SK-N-SH treated with all-trans-retinoic acid at 6 μM for 48 hours (cell line): ENCODE results near the gene FUOM.

Experiments
- ATAC-seq: fragments of 200-7000 bp; cut with Tn5 transposase; 3 replicates; pipeline ENCODE4 v1.9.1; 2020; ENCODE audit warnings: mild to moderate bottlenecking, moderate library complexity
- ARNTL ChIP-seq: fragments of 450-650 bp; formaldehyde crosslinking; IDR thresholded peaks from 2 replicates; pipeline ENCODE4 v1.5.0; 2020; ENCODE audit warnings: low read depth, mild to moderate bottlenecking, moderate library complexity, borderline replicate concordance
- BACH2 ChIP-seq: fragments of 250-450 bp; sonication (Bioruptor Pico); IDR thresholded peaks from 2 replicates; pipeline ENCODE4 v1.9.0; 2021; ENCODE audit warnings: mild to moderate bottlenecking, borderline replicate concordance
- CSDC2 ChIP-seq: fragments of 250-450 bp; sonication (Bioruptor Pico); IDR thresholded peaks from 2 replicates; pipeline ENCODE4 v1.5.0; 2020; ENCODE audit warnings: mild to moderate bottlenecking, moderate library complexity
- ESRRG ChIP-seq: fragments of 250-450 bp; sonication (Bioruptor Pico); IDR thresholded peaks from 2 replicates; pipeline ENCODE4 v1.6.1; 2021; ENCODE audit warnings: mild to moderate bottlenecking
- OSR1 ChIP-seq: fragments of 250-450 bp; sonication (Bioruptor Pico); IDR thresholded peaks from 2 replicates; pipeline ENCODE4 v1.8.0; 2022; ENCODE audit warnings: moderate library complexity, mild to moderate bottlenecking, inconsistent platforms
- POU6F1 ChIP-seq: fragments of 250-450 bp; sonication (Bioruptor Pico); IDR thresholded peaks from 2 replicates; pipeline ENCODE4 v1.8.0; 2021; ENCODE audit warnings: low read depth, mild to moderate bottlenecking, moderate library complexity, borderline replicate concordance
- PPARA ChIP-seq: fragments of 250-450 bp; sonication (Bioruptor Pico); IDR thresholded peaks from 2 replicates; pipeline ENCODE4 v1.5.0; 2020; ENCODE audit warnings: mild to moderate bottlenecking, borderline replicate concordance
- RARB ChIP-seq: fragments of 250-450 bp; sonication (Bioruptor Pico); IDR thresholded peaks from 2 replicates; pipeline ENCODE4 v1.8.0; 2021; ENCODE audit warnings: mild to moderate bottlenecking, moderate library complexity
- SNAI2 ChIP-seq: fragments of 250-450 bp; sonication (Bioruptor Pico); IDR thresholded peaks from 2 replicates; pipeline ENCODE4 v1.5.0; 2020; ENCODE audit warnings: mild to moderate bottlenecking, moderate library complexity
- TCF4 ChIP-seq: fragments of 250-450 bp; sonication (Bioruptor Pico); IDR thresholded peaks from 2 replicates; pipeline ENCODE4 v1.8.0; 2021; ENCODE audit warnings: mild to moderate bottlenecking, moderate library complexity, borderline replicate concordance
- TOX ChIP-seq: fragments of 250-450 bp; sonication (Bioruptor Pico); IDR thresholded peaks from 2 replicates; pipeline ENCODE4 v1.8.0; 2021; ENCODE audit warnings: mild to moderate bottlenecking, moderate library complexity, borderline replicate concordance
- ZC3H10 ChIP-seq: fragments of 250-450 bp; sonication (Bioruptor Pico); IDR thresholded peaks from 2 replicates; pipeline ENCODE4 v1.5.1; 2021; ENCODE audit warnings: mild to moderate bottlenecking, moderate library complexity
- ZFP3 ChIP-seq: fragments of 250-450 bp; sonication (Bioruptor Pico); IDR thresholded peaks from 2 replicates; pipeline ENCODE4 v1.5.0; 2020; ENCODE audit warnings: mild to moderate bottlenecking, moderate library complexity
- ZFP30 ChIP-seq: fragments of 450-650 bp; formaldehyde crosslinking; IDR thresholded peaks from 2 replicates; pipeline ENCODE4 v1.5.0; 2022; ENCODE audit warnings: mild to moderate bottlenecking, moderate library complexity
- ZNF565 ChIP-seq: fragments of 450-650 bp; formaldehyde crosslinking; conservative IDR thresholded peaks from 2 replicates; pipeline ENCODE4 v1.5.0; 2020; ENCODE audit warnings: low read depth, mild to moderate bottlenecking, moderate library complexity
- ZNF70 ChIP-seq: fragments of 450-650 bp; formaldehyde crosslinking; IDR thresholded peaks from 2 replicates; pipeline ENCODE4 v1.5.0; 2020; ENCODE audit warnings: mild to moderate bottlenecking, moderate library complexity
- ZNF8 ChIP-seq: fragments of 450-650 bp; formaldehyde crosslinking; IDR thresholded peaks from 2 replicates; pipeline ENCODE4 v1.5.0; 2020; ENCODE audit warnings: mild to moderate bottlenecking, moderate library complexity
- TF ChIP-seq, protein P1 (sequence below): fragments of 250-450 bp; sonication (Bioruptor Pico); IDR thresholded peaks from 2 replicates; pipeline ENCODE4 v1.5.1; 2021; ENCODE audit warnings: mild to moderate bottlenecking, moderate library complexity
- TF ChIP-seq, protein P2 (sequence below): fragments of 250-450 bp; sonication (Bioruptor Pico); IDR thresholded peaks from 2 replicates; pipeline ENCODE4 v1.8.0; 2020; ENCODE audit warnings: mild to moderate bottlenecking, moderate library complexity, borderline replicate concordance

Gene FUOM

DNA sequence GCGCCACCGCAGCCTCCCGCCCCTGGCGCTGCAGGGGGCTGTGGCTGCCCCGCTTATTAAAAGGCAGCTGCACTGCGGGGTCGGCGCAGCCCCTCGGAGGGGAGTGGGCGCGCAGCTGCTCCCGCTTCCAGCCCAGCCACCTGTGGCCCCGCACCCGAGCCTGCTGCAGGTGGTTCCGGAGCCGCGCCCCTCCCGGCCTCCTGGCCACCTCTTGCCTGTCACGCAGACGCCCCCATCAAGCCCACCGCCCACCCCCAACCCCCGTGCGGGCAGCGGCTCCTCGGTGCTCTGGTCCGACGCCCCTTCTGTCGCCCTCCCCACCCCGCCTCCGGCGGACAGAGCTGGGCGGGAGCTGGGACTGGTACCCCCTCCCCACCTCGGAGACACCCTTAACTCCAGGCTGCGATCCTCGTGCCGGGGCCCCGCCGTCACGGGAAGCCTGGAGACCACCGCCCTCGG, 21.7 kb downstream of the FUOM start:
- ATAC-seq, result no peak
- TF ChIP-seq TOX, result no peak
- TF ChIP-seq ZC3H10 (CRISPR knock-in tag), result no peak
- no peak for TF ChIP-seq ZFP30 (CRISPR knock-in tag)
- no peak for TF ChIP-seq ZNF8
- TF ChIP-seq, protein P1, sequence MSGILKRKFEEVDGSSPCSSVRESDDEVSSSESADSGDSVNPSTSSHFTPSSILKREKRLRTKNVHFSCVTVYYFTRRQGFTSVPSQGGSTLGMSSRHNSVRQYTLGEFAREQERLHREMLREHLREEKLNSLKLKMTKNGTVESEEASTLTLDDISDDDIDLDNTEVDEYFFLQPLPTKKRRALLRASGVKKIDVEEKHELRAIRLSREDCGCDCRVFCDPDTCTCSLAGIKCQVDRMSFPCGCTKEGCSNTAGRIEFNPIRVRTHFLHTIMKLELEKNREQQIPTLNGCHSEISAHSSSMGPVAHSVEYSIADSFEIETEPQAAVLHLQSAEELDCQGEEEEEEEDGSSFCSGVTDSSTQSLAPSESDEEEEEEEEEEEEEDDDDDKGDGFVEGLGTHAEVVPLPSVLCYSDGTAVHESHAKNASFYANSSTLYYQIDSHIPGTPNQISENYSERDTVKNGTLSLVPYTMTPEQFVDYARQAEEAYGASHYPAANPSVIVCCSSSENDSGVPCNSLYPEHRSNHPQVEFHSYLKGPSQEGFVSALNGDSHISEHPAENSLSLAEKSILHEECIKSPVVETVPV (CRISPR knock-in tag), result no peak
- TF ChIP-seq SNAI2, result no peak
- no peak for TF ChIP-seq ZNF70
- TF ChIP-seq TCF4 (CRISPR knock-in tag), result no peak
- no peak for TF ChIP-seq BACH2
- no peak for TF ChIP-seq OSR1 (CRISPR knock-in tag)
- TF ChIP-seq PPARA (CRISPR knock-in tag), result no peak
- TF ChIP-seq ARNTL (CRISPR knock-in tag), result no peak
- no peak for TF ChIP-seq ZNF565 (CRISPR knock-in tag)
- no peak for TF ChIP-seq ESRRG
- no peak for TF ChIP-seq CSDC2 (CRISPR knock-in tag)
- no peak for TF ChIP-seq ZFP3 (CRISPR knock-in tag)
- no peak for TF ChIP-seq POU6F1 (CRISPR knock-in tag)
- TF ChIP-seq, all 23 proteins: peak for 0

DNA sequence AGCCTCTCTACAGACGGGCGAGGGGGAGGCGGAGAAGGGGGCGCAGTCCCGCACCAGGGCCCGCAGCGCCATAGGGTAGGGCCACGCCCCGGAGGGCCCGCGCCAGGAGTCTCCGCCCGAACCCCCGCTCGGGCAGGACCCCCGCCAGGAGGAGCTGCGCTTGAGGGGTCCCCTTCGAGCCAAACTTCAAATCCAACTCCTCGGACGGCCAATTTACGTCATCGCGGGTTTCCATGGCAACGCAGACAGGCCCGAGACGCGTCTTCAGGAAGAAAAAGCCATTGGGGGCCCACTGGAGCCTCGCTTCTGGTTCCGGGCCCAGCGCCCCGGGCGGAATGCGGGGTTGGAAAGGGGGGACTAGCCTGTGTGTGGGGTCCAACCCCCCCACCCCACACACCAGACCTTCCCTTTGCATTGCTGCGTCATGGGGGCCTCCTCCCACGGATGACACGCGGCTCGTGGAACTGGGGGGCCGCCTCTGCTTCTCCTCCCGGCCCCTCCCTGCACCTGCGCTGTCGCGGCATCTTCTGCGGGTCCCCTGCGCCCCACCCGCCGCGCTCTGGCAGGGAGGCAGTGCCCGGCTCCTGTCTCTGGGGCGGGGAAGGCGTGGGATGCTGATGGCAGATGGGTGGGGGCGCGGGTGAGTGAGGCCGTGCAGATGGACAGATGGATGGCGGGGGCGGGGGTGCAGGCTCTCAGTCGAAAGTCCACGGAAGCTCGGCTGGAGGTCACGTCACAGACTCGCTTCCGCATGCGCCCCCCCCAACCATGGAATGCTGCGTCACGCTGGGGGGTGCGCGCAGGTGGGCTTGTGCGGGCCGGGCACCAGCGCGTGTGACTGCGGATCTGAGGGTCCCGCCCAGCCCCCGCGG, 22.3 kb downstream of the FUOM start:
- no peak for TF ChIP-seq ARNTL (CRISPR knock-in tag)
- no peak for TF ChIP-seq CSDC2 (CRISPR knock-in tag)
- TF ChIP-seq ZFP3 (CRISPR knock-in tag), result no peak
- no peak for TF ChIP-seq ZNF70
- TF ChIP-seq, protein P2, sequence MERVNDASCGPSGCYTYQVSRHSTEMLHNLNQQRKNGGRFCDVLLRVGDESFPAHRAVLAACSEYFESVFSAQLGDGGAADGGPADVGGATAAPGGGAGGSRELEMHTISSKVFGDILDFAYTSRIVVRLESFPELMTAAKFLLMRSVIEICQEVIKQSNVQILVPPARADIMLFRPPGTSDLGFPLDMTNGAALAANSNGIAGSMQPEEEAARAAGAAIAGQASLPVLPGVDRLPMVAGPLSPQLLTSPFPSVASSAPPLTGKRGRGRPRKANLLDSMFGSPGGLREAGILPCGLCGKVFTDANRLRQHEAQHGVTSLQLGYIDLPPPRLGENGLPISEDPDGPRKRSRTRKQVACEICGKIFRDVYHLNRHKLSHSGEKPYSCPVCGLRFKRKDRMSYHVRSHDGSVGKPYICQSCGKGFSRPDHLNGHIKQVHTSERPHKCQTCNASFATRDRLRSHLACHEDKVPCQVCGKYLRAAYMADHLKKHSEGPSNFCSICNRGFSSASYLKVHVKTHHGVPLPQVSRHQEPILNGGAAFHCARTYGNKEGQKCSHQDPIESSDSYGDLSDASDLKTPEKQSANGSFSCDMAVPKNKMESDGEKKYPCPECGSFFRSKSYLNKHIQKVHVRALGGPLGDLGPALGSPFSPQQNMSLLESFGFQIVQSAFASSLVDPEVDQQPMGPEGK (CRISPR knock-in tag), result no peak
- TF ChIP-seq RARB (CRISPR knock-in tag), result no peak
- peak; percentile 64 for ATAC-seq

DNA sequence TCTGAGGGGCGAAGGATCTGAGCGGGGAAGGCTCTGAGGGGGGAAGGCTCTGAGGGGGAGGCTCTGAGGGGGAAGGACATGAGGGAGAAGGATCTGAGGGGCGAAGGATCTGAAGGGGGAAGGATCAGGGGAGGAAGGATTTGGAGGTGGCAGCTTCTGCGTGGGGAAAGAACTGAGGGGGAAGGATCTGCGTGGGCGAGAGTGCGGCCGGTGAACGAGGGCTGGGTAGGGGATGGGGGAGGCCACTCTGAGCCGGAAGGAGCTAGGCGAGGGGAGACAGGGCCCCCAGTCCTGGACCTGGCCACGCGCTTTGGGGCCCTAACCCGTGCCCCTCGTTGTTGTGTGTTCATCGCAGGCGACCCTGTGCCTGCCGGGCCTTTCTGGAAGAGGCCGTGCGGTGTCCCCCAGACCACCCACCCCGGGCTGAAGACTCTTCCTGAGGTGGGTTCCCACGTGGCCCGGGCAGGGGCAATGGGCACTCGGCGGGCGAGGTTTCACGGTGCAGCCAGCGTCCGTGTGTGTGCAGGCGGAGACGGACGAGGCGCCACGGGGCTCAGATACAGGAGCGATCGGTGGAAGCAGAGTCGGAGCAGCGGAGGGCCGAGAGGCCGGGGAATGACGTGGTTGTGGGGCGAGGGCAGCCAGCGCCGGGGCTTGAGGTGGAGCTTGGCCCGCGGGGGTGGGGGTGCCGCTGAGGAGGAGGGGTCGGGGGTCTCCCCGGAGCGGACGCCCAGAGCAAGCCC, 23.1 kb downstream of the FUOM start:
- peak; percentile 79 for ATAC-seq

More for the DNA sequence above, 23.1 kb downstream of the FUOM start:
- TF ChIP-seq, protein P2 (CRISPR knock-in tag), result no peak
